ENCODE data around the gene C16orf87. TPM values are rescaled to one million over a fixed set of nuclear protein-coding genes. Genes with fewer than 3 reads are reported as not detected.

The C16orf87 gene
- total RNA-seq, 2 experiments from 2014 or later, result 18.0 to 19.6 TPM

- no peak for DNase-seq
- no peak overlapping the region for H3K4me3 Mint-ChIP-seq
- no peaks in the 10 kb centered on the region for H3K36me3 Mint-ChIP-seq (ENCODE audit: low read depth)
- H3K9me3 Mint-ChIP-seq, result no peaks in the 10 kb centered on the region
- H3K27ac Mint-ChIP-seq, result no peak overlapping the region
- peaks cover 9% of the 10 kb centered on the region for H3K4me1 Mint-ChIP-seq
- ChIA-PET POLR2A (no interaction called here), CTCF (interaction anchor here (0.7 to 4.4 kb wide), 21 partner anchors 8 to 1567 kb away, joined by 3 to 139 read pairs (median 5); no protein-coding TSS in a partner anchor)
- H3K27me3 Mint-ChIP-seq, result no peaks in the 10 kb centered on the region
Measured at GRCh38 chr16:46854846-46855245, 23.9 kb upstream of the C16orf87 start.

- no peak overlapping the region for H3K4me3 Mint-ChIP-seq
- DNase-seq, result peak; percentile 75
- ChIA-PET POLR2A (no interaction called here), CTCF (interaction anchor here (0.7 to 4.4 kb wide), 32 partner anchors 9 to 213 kb away, joined by 3 to 139 read pairs (median 4); no protein-coding TSS in a partner anchor)
- no peaks in the 10 kb centered on the region for H3K36me3 Mint-ChIP-seq (ENCODE audit: low read depth)
- no peaks in the 10 kb centered on the region for H3K9me3 Mint-ChIP-seq
- peaks cover 3% of the 10 kb centered on the region for H3K4me1 Mint-ChIP-seq
- H3K27ac Mint-ChIP-seq, result no peak overlapping the region
- H3K27me3 Mint-ChIP-seq, result no peaks in the 10 kb centered on the region
Measured at GRCh38 chr16:46853713-46854443, 22.9 kb upstream of the C16orf87 start.

GRCh38 chr16:46852130-46852529, 21.1 kb upstream of the C16orf87 start:
- no peaks in the 10 kb centered on the region for H3K9me3 Mint-ChIP-seq
- ChIA-PET CTCF (interaction anchor here (1.0 to 4.4 kb wide), 6 partner anchors 11 to 179 kb away, joined by 3 to 139 read pairs (median 13); no protein-coding TSS in a partner anchor), POLR2A (no interaction called here)
- no peak overlapping the region for H3K4me3 Mint-ChIP-seq
- H3K27me3 Mint-ChIP-seq, result no peaks in the 10 kb centered on the region
- no peak overlapping the region for H3K27ac Mint-ChIP-seq
- no peaks in the 10 kb centered on the region for H3K4me1 Mint-ChIP-seq
- no peaks in the 10 kb centered on the region for H3K36me3 Mint-ChIP-seq (ENCODE audit: low read depth)
- DNase-seq, result no peak

- Mint-ChIP-seq H3K27ac (no peak overlapping the region), H3K4me3 (no peak overlapping the region), H3K36me3 (ENCODE audit: low read depth) (no peaks in the 10 kb centered on the region), H3K27me3 (no peaks in the 10 kb centered on the region), H3K9me3 (no peaks in the 10 kb centered on the region), H3K4me1 (no peaks in the 10 kb centered on the region)
- ChIA-PET CTCF (interaction anchor here (0.7 to 4.4 kb wide), 4 partner anchors 58 to 177 kb away, joined by 3 to 139 read pairs (median 40); no protein-coding TSS in a partner anchor), POLR2A (no interaction called here)
- DNase-seq, result no peak
Measured at GRCh38 chr16:46850619-46851555, 19.9 kb upstream of the C16orf87 start.

- DNase-seq, result no peak
- no peaks in the 10 kb centered on the region for H3K4me1 Mint-ChIP-seq
- ChIA-PET CTCF (interaction anchor here (1.0 kb wide), 1 partner anchor 81 kb away, joined by 3 read pairs; no protein-coding TSS in a partner anchor), POLR2A (interaction anchor here (0.5 kb wide), 1 partner anchor 137 kb away, joined by 3 read pairs; no protein-coding TSS in a partner anchor)
- no peak overlapping the region for H3K27ac Mint-ChIP-seq
- H3K36me3 Mint-ChIP-seq (ENCODE audit: low read depth), result no peaks in the 10 kb centered on the region
- H3K9me3 Mint-ChIP-seq, result no peaks in the 10 kb centered on the region
- H3K4me3 Mint-ChIP-seq, result no peak overlapping the region
- peaks cover 4% of the 10 kb centered on the region for H3K27me3 Mint-ChIP-seq
Measured at GRCh38 chr16:46848768-46849764, 18.1 kb upstream of the C16orf87 start.

- no peaks in the 10 kb centered on the region for H3K4me1 Mint-ChIP-seq
- H3K27me3 Mint-ChIP-seq, result peaks cover 7% of the 10 kb centered on the region
- ChIA-PET CTCF (interaction anchor here (1.6 kb wide), 1 partner anchor 63 kb away, joined by 4 read pairs; no protein-coding TSS in a partner anchor), POLR2A (interaction anchor here (0.6 kb wide), 1 partner anchor 30 kb away, joined by 3 read pairs; no protein-coding TSS in a partner anchor)
- peaks cover 5% of the 10 kb centered on the region for H3K9me3 Mint-ChIP-seq
- no peak overlapping the region for H3K4me3 Mint-ChIP-seq
- H3K36me3 Mint-ChIP-seq (ENCODE audit: low read depth), result no peaks in the 10 kb centered on the region
- no peak for DNase-seq
- no peak overlapping the region for H3K27ac Mint-ChIP-seq
Measured at GRCh38 chr16:46845952-46846351, 15.0 kb upstream of the C16orf87 start.

GRCh38 chr16:46844771-46845170, 13.8 kb upstream of the C16orf87 start:
- POLR2A ChIA-PET, result no interaction called here
- CTCF ChIA-PET, result interaction anchor here (0.8 to 1.6 kb wide), 3 partner anchors 10 to 64 kb away, joined by 3 to 4 read pairs (median 4); no protein-coding TSS in a partner anchor
- Mint-ChIP-seq H3K27ac (no peak overlapping the region), H3K4me1 (no peaks in the 10 kb centered on the region), H3K4me3 (no peak overlapping the region), H3K36me3 (ENCODE audit: low read depth) (no peaks in the 10 kb centered on the region), H3K9me3 (peaks cover 5% of the 10 kb centered on the region), H3K27me3 (peaks cover 7% of the 10 kb centered on the region)
- no peak for DNase-seq

- H3K4me1 Mint-ChIP-seq, result no peaks in the 10 kb centered on the region
- POLR2A ChIA-PET, result no interaction called here
- H3K36me3 Mint-ChIP-seq (ENCODE audit: low read depth), result no peaks in the 10 kb centered on the region
- H3K27me3 Mint-ChIP-seq, result peaks cover 7% of the 10 kb centered on the region
- CTCF ChIA-PET, result interaction anchor here (1.5 kb wide), 2 partner anchors 10 to 13 kb away, joined by 4 read pairs; no protein-coding TSS in a partner anchor
- no peak for DNase-seq
- H3K4me3 Mint-ChIP-seq, result no peak overlapping the region
- H3K9me3 Mint-ChIP-seq, result peaks cover 5% of the 10 kb centered on the region
- no peak overlapping the region for H3K27ac Mint-ChIP-seq
Measured at GRCh38 chr16:46843898-46844642, 13.1 kb upstream of the C16orf87 start.

- ChIA-PET POLR2A (no interaction called here), CTCF (interaction anchor here (0.8 to 1.5 kb wide), 2 partner anchors 11 to 12 kb away, joined by 3 to 4 read pairs; no protein-coding TSS in a partner anchor)
- Mint-ChIP-seq H3K27me3 (peaks cover 8% of the 10 kb centered on the region), H3K9me3 (peaks cover 5% of the 10 kb centered on the region), H3K4me1 (no peaks in the 10 kb centered on the region), H3K27ac (no peak overlapping the region), H3K4me3 (no peak overlapping the region), H3K36me3 (ENCODE audit: low read depth) (no peaks in the 10 kb centered on the region)
- no peak for DNase-seq
Measured at GRCh38 chr16:46842192-46842895, 11.4 kb upstream of the C16orf87 start.

- ChIA-PET POLR2A (interaction anchor here (0.6 kb wide), 1 partner anchor 9 kb away, joined by 3 read pairs; no protein-coding TSS in a partner anchor), CTCF (interaction anchor here (0.7 to 2.1 kb wide), 2 partner anchors 9 to 14 kb away, joined by 3 to 7 read pairs; partner anchors contain the start of gene C16orf87)
- Mint-ChIP-seq H3K36me3 (ENCODE audit: low read depth) (no peaks in the 10 kb centered on the region), H3K27me3 (peaks cover 8% of the 10 kb centered on the region), H3K27ac (no peak overlapping the region), H3K9me3 (peaks cover 5% of the 10 kb centered on the region), H3K4me1 (peaks cover 4% of the 10 kb centered on the region), H3K4me3 (no peak overlapping the region)
- DNase-seq, result no peak
Measured at GRCh38 chr16:46839986-46840443, 9.0 kb upstream of the C16orf87 start.

All from activated CD4-positive, alpha-beta memory T cell treated with anti-CD3 and anti-CD28 coated beads, Interleukin-2, amount 10 ng/mL, durations not matched to agents 7 days and 5 days (primary cell).